ENCODE data around the gene C17orf107. TPM values are rescaled to one million over a fixed set of nuclear protein-coding genes. Genes with fewer than 3 reads are reported as not detected.

The C17orf107 gene
- total and polyA plus RNA-seq, 2 of the 13 experiments (the other 11 are each of a cell fraction or from before 2014, with no cell fraction given) = 0.20 to 0.59 TPM

GRCh38 chr17:4947411-4948165 lies 48.3 kb downstream of the C17orf107 start (continued):
- TF ChIP-seq TIGD3 (CRISPR knock-in tag; IDR thresholded peaks at IDR 0.05; ENCODE audit: borderline replicate concordance) (no peak; the same call in 1 of the 2 replicates), ZNF331 (CRISPR knock-in tag; IDR thresholded peaks at IDR 0.05) (no peak), MAX (IDR thresholded peaks at IDR 0.05) (peak; percentile 77), CREBL2 (CRISPR knock-in tag; IDR thresholded peaks at IDR 0.05; ENCODE audit: borderline replicate concordance) (0 out of 2 replicates have a peak, but pooled peaks have one; percentile 17), PAX8 (CRISPR knock-in tag; IDR thresholded peaks at IDR 0.05; ENCODE audit: borderline replicate concordance) (no peak), POLR2AphosphoS2 (IDR thresholded peaks at IDR 0.05; ENCODE audit: low read depth, low read length) (no peak), PBX3 (CRISPR knock-in tag; IDR thresholded peaks at IDR 0.05; ENCODE audit: borderline replicate concordance) (0 out of 2 replicates have a peak, but pooled peaks have one; percentile 60), ZFAT (CRISPR knock-in tag; conservative IDR thresholded peaks at IDR 0.05) (no peak), FUBP1 (CRISPR knock-in tag; IDR thresholded peaks at IDR 0.05; ENCODE audit: borderline replicate concordance) (no peak), ZNF451 (CRISPR knock-in tag; IDR thresholded peaks at IDR 0.05) (peak; percentile 74; the same call in 1 of the 2 replicates), ZNF547 (CRISPR knock-in tag; IDR thresholded peaks at IDR 0.05) (peak; percentile 68; the same call in 1 of the 2 replicates), GFI1 (CRISPR knock-in tag; IDR thresholded peaks at IDR 0.05; ENCODE audit: borderline replicate concordance) (0 out of 2 replicates have a peak, but pooled peaks have one; percentile 10), ZNF883 (CRISPR knock-in tag; IDR thresholded peaks at IDR 0.05; ENCODE audit: not compliant biosample characterization) (peak; percentile 35), ZNF768 (CRISPR knock-in tag; IDR thresholded peaks at IDR 0.05) (no peak; the same call in 1 of the 2 replicates), SAP130 (CRISPR knock-in tag; IDR thresholded peaks at IDR 0.05; ENCODE audit: low read depth) (peak; percentile 53; the same call in 1 of the 2 replicates), ZNF563 (CRISPR knock-in tag; IDR thresholded peaks at IDR 0.05) (peak; percentile 27; the same call in 1 of the 2 replicates), ARNTL (CRISPR knock-in tag; IDR thresholded peaks at IDR 0.05) (peak; percentile 31; the same call in 1 of the 2 replicates), ZNF740 (CRISPR knock-in tag; IDR thresholded peaks at IDR 0.05) (0 out of 2 replicates have a peak, but pooled peaks have one; percentile 42), ZNF225 (CRISPR knock-in tag; IDR thresholded peaks at IDR 0.05) (0 out of 2 replicates have a peak, but pooled peaks have one; percentile 72), SP1 (IDR thresholded peaks at IDR 0.05) (no peak), SP1 (CRISPR knock-in tag; IDR thresholded peaks at IDR 0.05) (no peak), ZNF414 (CRISPR knock-in tag; IDR thresholded peaks at IDR 0.05) (0 out of 2 replicates have a peak, but pooled peaks have one; percentile 44)

All from HepG2 (cell line).